ENCODE data around the gene GALNT9.

DNA sequence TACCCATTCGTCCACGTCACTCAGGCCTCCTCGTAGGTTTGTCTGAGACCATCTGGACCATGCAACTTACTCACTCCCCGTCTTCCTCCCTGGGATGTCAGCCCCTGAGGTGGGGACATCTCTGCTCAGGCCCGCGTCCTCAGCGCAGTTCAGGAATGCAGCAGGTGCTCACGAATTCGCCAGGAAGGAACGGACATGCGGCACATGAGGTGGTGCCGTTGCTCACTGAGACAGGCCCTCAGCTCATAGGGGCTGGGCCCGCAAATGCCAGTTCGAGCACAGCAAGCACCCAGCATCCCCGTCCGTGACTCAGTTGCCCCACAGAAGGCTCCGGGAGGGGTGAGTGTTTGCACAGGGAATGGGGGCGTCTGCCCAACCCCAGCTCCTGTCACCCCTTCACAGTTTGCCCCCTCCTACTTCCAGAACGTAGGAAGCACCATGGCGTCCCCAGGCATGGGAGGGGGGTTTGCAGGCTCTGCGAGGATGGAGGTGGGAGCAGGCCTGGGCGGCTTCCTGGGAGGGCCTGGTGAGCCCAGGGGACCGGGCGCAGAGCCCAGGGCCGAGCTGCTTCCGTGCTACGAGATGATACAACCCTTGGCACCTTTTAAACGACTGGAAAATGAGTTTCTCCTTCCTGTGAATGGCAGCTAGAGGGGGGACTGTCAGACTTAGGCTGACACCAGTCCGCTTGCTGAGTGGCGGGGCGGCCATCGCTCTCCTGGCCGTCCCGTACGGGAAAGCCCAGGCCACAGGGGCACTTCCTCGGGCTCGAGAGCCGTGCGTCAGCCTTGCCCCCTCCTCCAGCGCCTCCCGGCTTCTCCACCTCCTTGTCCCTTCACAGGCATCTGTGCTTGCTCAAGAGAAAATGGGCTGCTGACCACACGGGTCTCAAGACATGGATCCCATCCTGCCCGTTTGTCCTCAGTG lies 6.9 kb downstream of the GALNT9 start:
- TF ChIP-seq, protein P1, sequence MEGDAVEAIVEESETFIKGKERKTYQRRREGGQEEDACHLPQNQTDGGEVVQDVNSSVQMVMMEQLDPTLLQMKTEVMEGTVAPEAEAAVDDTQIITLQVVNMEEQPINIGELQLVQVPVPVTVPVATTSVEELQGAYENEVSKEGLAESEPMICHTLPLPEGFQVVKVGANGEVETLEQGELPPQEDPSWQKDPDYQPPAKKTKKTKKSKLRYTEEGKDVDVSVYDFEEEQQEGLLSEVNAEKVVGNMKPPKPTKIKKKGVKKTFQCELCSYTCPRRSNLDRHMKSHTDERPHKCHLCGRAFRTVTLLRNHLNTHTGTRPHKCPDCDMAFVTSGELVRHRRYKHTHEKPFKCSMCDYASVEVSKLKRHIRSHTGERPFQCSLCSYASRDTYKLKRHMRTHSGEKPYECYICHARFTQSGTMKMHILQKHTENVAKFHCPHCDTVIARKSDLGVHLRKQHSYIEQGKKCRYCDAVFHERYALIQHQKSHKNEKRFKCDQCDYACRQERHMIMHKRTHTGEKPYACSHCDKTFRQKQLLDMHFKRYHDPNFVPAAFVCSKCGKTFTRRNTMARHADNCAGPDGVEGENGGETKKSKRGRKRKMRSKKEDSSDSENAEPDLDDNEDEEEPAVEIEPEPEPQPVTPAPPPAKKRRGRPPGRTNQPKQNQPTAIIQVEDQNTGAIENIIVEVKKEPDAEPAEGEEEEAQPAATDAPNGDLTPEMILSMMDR (IDR thresholded peaks at IDR 0.05), result no peak
- no peak for TF ChIP-seq POLR2A (IDR thresholded peaks at IDR 0.05; ENCODE audit: low read depth)
- no peak for TF ChIP-seq POLR2AphosphoS5 (IDR thresholded peaks at IDR 0.05)
- no peak for TF ChIP-seq EP300 (IDR thresholded peaks at IDR 0.05)
